Activated CD8-positive, alpha-beta memory T cell treated with anti-CD3 and anti-CD28 coated beads for 4 hours (primary cell): ENCODE results near the gene CD2BP2.
"Not testable (repeated sequence)": the region's sequence is repeated elsewhere in the genome, so short reads cannot be mapped to it uniquely, and the experiment has no call there.

ENCODE experiments used
- DNase-seq, 2 donors: peaks; one replicate each; pipeline ENCODE4 v3.0.0-alpha.2; 2020; ENCODE audit warnings: low read depth in 2 of 2

Gene CD2BP2

DNA sequence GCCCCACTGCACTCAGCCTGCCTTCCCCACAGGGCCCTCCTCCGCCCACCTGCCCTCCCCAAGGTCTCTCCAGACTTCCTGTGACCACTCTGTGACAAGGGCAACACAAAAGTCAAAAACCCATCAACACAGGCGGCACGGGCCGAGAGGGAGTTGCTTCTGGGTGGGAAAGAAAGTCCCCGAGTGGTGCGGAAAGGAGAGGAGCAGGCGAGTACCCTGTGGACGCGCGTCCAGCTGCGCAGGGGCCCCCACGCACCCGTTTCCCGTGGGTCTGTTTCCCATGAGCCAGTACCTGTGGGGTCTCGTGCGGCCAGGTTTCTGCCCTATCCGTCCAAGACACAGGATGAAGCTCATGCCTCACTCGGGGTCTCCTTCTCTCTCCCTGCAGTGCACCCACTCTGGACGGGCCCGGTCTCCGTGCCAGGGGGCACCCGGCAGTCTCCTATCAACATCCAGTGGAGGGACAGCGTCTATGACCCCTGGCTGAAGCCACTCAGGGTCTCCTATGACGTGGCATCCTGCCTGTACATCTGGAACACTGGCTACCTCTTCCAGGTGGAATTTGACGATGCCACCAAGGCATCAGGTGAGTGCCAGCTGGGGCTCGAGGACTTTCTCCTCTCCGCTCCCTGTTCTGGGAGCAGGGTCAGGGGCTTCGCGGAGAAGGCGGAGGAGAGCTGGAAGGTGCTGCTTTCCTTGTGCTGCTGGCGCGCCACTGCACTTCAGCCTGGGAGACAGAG, 12.2 kb downstream of the CD2BP2 start:
- no peak for DNase-seq

DNA sequence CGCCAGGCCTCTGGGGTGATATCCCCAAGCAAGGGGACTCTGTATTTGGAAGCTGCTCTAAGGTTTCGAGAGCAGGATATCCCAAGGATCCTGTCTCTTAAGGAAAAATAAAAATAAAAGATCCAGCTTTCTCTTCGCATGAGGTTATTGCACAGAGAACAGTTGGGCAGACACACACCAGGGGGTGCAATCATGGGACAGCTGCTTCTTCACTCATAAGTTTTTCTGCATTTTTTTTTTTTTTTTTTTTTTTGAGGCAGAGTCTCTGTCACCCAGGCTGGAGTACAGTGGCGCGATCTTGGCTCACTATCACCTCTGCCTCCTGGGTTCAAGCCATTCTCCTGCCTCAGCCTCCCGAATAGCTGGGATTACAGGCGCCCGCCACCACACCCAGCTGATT, 13.1 kb downstream of the CD2BP2 start:
- not testable (repeated sequence) for DNase-seq

DNA sequence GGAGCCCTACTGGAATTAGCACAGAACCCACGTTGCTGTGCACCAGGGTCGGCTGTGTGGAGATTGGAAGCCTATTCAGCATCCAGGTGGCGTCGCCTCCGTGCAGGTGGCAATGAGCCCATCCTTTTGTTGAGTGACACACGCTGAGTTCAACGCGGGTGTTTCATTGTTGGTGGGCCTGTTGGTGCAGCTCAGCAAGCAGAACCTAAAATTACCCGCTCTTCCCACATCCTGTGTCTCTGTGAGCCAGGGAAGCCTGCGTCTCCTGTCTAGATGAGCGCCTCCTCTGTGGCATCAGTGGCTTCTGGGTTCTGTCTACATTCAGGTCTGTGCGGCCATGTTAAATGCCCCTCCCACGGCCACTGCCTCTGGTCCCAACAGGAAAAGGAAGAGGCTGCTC, 14.5 kb downstream of the CD2BP2 start:
- DNase-seq = no peak

DNA sequence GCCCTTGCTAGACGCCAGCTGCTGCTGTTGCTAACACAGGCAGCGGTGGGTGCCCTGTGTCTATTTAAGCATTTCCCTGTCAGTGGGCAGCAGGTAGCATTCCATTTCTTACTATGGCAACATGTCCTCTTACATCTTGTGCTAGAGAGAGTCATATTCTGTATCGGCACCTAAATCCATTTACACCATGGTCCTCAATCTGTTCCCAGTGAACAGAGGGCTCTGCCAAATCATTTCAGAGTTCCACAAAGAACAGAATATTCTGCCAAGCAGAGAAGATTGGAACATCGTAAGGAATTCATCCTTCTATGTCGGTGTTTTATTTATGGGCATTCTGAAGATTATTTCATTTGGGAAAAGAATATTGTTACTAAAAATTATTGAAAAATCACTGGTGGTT, 16.4 kb downstream of the CD2BP2 start:
- DNase-seq = not testable (repeated sequence)

DNA sequence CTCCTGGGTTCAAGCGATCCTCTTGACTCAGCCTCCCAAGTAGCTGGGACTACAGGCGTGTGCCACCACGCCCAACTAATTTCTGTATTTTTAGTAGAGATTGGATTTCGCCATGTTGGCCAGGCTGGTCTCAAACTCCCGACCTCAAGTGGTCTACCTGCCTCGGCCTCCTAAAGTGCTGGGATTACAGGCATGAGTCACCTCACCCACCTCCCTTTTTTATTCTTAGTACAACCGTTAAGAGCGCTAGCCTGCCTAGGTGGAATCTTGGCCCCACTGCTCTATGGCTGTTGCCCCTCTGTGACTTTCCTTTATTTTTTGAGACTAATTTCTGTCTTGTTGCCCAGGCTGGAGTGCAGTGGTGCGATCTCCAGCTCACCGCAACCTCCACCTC, 17.1 kb downstream of the CD2BP2 start:
- DNase-seq = not testable (repeated sequence)

DNA sequence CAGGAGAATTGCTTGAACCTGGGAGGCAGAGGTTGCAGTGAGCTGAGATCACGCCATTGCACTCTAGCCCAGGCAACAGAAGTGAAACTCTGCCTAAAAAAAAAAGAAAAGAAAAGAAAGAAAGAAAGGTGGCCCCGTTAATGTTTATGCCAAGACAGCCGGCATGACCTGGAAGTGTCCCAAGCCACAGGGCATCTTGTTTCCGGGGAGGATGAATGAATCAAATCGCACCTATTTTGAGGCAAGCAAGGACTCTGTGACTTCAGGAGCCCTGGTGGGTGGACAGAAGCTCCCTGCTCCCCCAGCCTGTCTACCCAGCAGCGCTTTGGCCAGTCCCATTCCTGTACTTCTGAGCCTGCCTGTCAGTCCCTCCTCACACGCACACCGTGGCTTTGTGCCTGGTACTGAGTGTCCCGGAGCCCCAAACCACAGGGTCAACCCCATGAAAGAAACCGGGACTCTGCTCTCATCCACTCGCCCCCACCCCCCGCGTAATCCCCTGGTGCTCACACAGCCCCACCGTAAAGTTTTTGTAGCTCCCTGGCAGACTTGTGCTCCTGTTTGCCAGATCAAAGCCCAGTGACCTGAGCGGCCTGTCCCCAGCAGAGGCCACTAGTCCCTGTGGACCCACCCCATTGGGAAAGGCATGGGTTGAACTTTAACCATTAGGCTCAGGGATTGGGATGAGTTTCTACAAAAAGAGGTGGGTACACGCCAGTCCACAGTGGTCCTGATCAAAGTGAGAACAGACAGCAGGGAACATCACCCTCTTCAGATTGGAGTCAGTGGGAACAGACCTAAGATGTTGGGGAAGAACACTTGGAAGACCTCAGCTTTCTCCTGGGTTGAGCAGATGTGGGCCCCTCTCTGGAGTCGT, 19.3 kb downstream of the CD2BP2 start:
- DNase-seq = no peak

DNA sequence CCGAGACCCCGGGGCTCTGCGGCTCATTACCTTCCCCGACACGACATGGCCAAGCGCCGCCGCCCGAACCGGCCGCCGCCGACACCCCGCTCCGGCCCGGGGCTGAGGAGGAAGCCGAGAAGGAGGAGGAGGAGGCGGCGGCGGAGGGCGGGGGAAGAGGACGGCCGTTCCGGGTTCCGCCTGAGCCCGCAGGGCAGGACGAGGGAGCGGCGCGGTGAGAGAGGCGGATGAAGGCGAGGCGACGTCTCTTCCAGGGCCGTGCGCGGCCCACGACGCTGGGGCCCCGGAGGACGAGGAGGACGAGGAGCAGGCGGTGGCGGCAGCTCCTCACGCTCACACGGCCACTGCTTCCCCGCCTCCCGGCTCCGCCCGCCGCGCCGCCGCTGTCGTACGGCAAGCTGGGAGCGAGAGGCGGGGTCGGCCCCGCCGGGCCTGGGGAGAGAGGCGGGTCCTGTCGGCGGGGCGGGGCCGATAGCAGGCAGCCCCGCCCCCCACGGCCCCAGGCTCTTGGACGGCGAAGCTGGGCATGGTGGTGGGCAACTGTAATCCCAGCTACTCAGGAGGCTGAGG, 20.0 kb downstream of the CD2BP2 start:
- peak; percentile 58 to 65 for DNase-seq

DNA sequence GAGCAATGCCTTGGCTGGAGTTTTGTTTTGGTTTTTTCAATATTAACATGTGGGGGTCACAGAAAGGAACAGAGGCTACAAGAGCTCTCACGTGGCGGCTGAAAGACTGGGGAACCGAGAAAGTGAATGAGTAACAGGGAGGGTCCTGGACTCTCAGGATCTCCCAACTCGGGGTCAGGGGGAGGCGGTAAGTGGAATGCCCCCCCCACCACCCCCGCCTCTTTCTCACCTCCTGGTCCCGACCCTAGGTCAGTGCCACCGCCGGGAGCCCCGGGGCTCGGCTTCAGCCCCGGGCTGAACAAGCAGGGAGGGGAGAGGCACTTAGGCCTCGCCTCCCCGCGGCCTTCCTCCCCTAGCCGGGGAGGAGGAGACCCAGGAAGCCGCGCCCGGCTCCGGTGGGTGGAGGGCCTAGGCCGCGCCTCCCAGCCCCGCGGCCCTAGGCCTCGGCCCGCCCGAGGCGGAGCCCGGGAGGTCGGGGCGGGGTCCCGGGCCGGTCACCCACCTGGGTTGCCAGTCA, 20.6 kb downstream of the CD2BP2 start:
- peak; percentile 67 to 71 for DNase-seq

DNA sequence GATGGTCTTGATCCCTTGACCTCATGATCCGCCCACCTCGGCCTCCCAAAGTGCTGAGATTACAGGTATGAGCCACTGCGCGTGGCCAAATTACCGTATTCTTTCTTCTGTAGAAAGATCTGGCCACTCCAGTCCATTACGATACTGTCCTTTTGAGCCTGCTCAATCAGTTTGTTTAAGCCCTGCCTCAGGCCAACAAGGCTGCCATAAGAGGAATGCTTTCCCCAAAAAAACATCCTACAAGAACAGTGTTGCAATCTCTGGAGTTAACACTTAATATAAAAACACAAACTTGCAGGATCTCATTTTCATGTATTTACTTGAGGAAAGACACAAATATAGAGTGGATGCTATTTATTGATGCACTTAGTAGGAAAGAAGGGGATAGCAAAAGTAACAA, 30.9 kb downstream of the CD2BP2 start:
- not testable (repeated sequence) for DNase-seq

DNA sequence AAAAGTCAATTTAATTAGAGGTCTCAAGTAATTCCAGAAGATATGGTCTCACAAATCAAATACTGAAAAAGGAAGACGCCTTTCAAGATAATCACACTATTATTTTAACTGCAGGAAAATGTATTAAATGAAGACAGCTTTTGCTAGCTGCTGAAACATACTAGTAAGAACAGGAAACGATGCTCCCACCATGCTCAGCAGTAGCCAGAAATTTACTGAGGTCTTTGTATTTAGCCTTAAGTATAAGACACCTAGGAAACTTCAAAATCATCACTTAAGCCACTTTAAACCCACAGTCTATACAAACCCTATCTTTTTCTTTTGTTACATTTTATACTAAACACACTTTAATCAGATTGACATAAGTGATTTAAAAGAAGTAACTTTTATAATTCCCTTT, 36.5 kb downstream of the CD2BP2 start:
- DNase-seq = not testable (repeated sequence)

DNA sequence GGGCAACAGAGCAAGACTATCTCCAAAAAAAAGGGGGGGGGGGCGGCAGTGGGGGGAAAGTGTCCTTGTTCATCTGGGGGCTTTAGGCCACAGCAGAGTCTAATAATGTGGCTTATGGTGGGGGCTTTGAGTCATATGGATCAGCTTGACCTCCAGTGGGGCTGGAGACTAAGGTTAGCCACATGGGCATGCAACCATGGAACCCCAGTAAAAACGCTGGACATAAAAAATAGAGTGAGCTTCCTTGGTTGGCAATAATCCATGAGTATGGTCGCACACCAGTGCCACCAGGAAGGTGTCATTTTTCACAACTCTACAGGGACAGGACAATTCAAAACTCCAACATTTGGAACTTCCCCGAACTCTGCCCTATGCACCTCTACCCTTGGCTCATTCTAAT, 44.2 kb downstream of the CD2BP2 start:
- not testable (repeated sequence) for DNase-seq

DNA sequence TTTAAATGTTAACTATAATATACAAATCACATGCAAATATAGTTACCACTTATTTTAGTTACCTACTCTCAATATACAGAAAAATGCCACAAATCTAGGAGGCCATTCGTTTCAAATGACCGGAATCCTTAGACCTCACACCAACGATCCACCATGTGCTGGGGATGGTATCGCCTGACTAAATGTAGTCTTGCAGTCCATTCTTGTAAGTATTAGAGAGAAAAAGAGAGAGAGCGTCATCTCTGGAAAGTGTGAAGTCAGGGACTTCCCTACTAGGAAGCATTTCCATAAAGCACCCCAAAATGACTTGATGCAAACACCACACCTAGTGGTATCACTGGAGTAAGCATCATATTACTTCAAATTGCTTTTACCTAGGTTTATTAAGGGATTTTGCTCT, 45.9 kb downstream of the CD2BP2 start:
- DNase-seq = not testable (repeated sequence)
